Skeletal muscle cell (primary cell): ENCODE data around the gene RASA3.
A peak's percentile ranks its signal among the peaks of the same experiment; 100 is the strongest.

Source experiments
- DNase-seq: peaks from one replicate; pipeline ENCODE4 v3.0.0-alpha.2; 2010; ENCODE audit warnings: low read depth
- H3K4me3 ChIP-seq: 2 replicates; pipeline ENCODE4 v1.5.1; 2011; ENCODE audit warnings: low read depth, mild to moderate bottlenecking, control low read depth, low read length, moderate library complexity

Gene RASA3

DNA sequence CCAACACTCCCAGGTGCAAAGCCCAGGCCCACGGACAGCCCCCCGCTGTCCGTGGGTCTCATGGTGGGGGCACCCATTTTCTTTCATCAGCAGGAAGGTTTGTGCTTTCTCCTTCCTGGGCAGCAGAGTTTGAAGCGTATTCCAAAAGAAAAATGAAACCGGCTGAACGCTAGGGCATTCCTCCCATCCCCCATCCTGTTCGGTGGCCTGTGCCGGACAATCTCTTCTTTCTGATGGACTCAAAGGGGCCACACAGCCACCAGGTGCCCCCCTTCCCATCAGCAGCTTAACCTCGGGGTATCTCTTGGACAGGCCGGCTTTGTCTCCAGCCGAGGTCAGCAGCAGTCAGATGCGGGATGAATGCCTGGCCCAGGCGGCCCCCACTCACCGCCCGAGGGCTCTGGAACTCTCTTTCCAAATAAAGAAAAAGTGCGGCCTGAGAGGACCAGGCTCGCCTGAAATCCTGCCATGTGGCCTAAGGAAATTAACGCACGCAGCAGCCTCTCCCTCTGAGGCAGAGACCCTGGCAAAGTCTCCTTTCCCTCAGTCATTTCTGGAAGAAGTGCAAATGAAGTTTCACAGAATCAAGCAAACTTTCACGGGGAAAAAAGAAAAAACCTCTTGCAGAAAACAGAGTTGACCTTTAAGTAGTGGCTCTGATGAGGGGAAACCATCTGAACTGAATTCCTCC, 67.8 kb downstream of the RASA3 start:
- no peak for DNase-seq
- H3K4me3 ChIP-seq, result peak overlapping the region; percentile 38

DNA sequence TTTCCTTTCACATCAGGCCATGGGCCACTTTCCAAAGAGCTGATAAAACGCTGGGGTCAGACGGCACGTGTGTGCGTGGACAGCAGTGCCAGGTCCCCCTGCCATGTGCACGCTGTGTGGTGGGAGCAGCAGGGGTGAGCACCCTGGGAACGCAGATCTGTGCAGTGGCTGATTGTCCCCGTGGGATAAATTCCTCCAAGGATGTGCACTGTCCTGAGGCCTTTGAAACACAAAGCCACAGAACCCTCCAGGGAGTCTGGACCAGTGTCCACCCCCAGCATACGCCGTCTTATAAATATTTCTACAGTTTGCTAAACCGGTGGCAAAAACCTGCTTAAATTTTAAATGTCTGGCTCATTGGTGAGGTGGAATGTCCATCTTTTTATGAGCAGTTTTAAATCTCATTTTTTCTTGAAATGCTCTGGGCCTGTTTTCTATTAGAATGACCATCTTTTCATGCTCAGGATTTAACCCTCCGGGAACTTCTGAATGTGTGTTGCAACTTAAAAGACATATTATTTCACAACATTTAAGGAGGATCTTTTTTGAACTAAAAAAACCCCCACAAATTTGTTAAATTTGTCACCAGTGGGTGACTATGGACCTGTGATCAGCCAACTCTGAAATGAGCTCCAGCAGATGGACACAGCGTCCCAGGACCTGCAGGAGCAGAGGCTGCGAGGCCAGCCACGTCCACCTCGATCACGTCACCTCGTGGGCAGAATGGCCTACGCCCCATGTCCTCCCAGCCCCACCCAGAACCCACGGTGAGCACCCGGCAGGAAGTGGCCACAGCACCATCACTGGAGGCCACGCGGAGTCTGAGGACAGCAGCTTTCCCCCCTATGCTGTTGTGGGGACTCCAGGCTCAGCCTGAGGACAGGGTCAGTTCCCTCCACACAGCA, 68.6 kb downstream of the RASA3 start:
- H3K4me3 ChIP-seq, result peak overlapping the region; percentile 38
- no peak for DNase-seq

DNA sequence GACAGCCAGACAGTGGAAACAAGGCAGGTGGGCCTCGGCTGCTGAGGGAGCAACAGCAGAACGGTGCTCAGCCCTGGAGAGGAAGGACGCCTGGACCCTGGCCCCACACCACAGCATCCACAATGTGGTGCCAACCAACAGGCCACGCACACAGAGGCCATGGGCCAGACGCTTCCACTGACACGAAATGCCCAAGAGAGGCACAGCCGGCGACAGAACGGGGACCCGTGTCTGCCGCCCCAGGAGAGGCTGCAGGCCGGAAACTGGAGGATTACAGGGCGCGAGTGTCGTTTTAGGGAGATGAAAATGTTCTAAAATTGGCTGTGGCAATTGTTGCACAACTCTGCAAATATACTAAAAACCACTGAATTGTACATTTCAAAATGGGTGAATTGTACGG, 69.7 kb downstream of the RASA3 start:
- H3K4me3 ChIP-seq, result no peak overlapping the region
- DNase-seq, result no peak

- no peak overlapping the region for H3K4me3 ChIP-seq
- DNase-seq, result no peak
Measured at GRCh38 chr13:114062341-114062740, 70.1 kb downstream of the RASA3 start.

DNA sequence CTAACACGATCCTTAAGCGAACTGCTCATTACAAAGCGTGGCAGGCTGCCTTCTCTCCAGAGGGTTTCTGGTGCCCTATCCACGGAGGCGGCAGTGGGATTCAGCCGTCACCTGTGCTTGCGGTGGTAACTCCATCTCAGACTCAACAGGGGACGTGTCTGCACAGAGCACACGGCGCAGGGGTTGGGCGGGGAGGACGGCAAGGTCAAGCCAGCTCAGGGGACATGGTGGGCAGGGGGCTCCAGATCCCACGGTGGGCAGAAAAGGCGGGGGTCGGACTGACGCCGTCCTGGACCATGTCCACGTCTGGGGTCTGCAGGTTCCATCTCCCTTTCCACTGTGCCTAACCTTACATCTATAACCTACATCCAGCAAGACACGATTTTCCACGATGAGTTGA, 70.7 kb downstream of the RASA3 start:
- no peak overlapping the region for H3K4me3 ChIP-seq
- DNase-seq, result no peak

GRCh38 chr13:114061047-114061446, 71.4 kb downstream of the RASA3 start:
- no peak for DNase-seq
- H3K4me3 ChIP-seq, result no peak overlapping the region

DNA sequence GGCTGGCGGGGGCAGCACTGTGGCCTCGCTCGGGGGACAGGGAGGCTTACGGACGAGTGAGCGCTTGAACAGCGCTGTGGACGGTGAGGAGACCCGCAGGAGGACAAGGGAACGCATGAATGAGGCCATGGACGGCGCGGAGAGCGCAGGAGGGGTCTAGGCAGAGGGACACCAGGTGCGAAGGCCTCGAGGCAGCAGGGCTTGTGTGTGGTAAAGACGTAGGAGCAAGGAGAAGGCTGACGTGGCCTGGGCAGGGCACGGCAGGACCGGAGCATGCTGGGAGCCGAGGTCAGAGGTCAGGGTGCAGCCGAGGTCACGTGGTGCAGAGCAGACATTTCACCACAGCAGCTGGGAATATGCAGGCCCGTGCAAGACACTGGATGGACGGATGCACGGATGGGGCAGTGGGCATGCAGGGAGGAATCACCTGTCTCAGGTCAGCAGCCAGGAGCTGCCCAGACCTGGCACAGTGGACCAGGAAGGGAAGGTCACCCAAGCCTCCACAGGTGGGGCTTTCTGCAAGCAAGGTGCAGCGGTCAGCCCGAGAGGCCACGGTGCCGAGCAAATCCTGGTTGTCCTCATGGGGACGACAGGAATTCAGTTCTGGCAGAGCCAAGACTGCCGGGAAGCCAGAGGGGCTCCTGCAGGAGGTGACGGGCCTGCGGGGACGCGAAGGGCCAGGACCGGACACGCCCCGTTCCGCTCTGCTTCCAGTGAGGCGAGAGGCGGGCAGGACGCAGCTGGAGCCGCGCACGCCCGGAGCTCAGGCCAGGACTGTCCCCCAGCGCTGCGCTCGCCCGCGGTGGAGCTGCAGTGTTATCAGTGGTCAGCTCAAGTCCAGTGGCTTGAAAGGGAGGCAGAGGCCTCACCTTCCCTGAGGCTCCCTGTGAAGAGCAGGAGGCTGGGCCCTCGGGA, 72.2 kb downstream of the RASA3 start:
- no peak for DNase-seq
- no peak overlapping the region for H3K4me3 ChIP-seq

GRCh38 chr13:114059428-114059827, 73.0 kb downstream of the RASA3 start:
- no peak overlapping the region for H3K4me3 ChIP-seq
- no peak for DNase-seq

- H3K4me3 ChIP-seq, result no peak overlapping the region
- no peak for DNase-seq
Measured at GRCh38 chr13:114058051-114058867, 74.2 kb downstream of the RASA3 start.

GRCh38 chr13:114057166-114058050, 75.0 kb downstream of the RASA3 start:
- no peak for DNase-seq
- no peak overlapping the region for H3K4me3 ChIP-seq

- no peak for DNase-seq
- H3K4me3 ChIP-seq, result no peak overlapping the region
Measured at GRCh38 chr13:114056205-114057013, 76.0 kb downstream of the RASA3 start.

- no peak overlapping the region for H3K4me3 ChIP-seq
- DNase-seq, result no peak
Measured at GRCh38 chr13:114055766-114056165, 76.7 kb downstream of the RASA3 start.

GRCh38 chr13:114054830-114055439, 77.5 kb downstream of the RASA3 start:
- no peak overlapping the region for H3K4me3 ChIP-seq
- DNase-seq, result no peak

DNA sequence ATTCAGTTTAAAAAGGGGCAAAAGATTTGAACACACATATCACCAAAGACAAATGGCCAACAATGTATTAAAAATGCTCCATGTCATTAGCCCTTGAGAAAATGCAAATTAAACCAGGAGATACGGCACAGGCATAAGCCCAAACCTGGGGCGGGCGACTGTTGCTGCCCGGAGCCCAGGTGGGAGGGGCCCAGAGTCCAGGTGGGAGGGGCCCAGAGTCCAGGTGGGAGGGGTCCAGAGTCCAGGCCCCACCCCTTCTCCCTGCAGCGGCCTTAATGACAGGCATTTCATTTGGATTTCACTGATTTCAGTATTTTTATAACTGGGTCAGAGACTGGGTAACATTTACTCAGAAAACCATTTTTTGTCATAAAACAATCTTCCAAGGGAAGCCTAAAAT, 78.2 kb downstream of the RASA3 start:
- H3K4me3 ChIP-seq, result no peak overlapping the region
- DNase-seq, result no peak

DNA sequence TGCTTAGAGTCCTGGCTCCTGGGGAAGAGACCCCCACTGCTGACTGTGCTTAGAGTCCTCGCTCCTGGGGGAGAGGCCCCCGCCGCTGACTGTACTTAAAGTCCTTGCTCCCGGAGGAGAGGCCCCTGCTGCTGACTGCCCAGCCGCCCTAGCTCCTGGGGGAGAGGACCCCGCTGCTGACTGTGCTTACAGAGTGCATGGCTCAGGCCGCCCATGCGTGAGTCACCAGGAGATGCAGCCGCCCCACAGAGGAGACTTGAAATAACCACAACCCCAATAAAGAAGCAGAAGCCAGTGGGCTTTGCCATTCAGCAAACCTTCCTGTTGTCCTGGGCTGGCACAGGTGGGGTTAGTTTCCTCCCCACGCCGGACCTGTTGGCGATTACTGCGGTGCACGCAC, 79.4 kb downstream of the RASA3 start:
- peak; percentile 46 for DNase-seq
- H3K4me3 ChIP-seq, result no peak overlapping the region

- H3K4me3 ChIP-seq, result no peak overlapping the region
- DNase-seq, result no peak
Measured at GRCh38 chr13:114050536-114051450, 81.6 kb downstream of the RASA3 start.
